Measurements from ENCODE around the gene ADAM22.

The ADAM22 gene

GRCh38 chr7:88243345-88243909 lies 309.4 kb downstream of the ADAM22 start:
- in situ Hi-C loops (cut with MboI; ENCODE audit: low sequenced_read_pairs) = no loop called here

DNA sequence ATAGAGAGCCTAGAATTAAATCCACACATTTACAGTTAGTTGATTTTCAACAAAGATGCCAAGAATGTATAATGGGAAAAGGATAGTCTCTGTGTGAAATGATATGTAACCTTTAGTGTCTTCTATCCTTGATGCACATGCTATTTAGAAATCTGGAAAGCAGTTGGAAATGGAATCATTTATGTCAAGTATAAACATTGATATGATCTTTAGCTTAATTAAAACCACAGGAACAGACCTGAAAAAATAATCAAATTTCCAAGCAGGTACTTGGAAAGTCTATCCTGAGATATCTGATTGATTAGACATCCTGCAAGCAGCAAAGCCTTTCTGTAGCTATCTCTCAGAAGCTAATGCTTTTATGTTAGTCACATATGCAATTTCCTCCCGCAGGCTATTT lies 310.2 kb downstream of the ADAM22 start:
- in situ Hi-C loops (cut with MboI; ENCODE audit: low sequenced_read_pairs) = no loop called here

All from hTERT RPE-1 (cell line).